RCC 7860 (cell line): ENCODE results near the gene CACNA1G.

Experiments used
- DNase-seq: peaks from one replicate; pipeline ENCODE4 v3.0.0-alpha.2; 2015; ENCODE audit warnings: low spot score
- FAIRE-seq: peaks from 2 replicates; lab custom pipeline; 2012; peaks lifted over from hg19 to GRCh38; lab: Jason Lieb, UNC

The CACNA1G gene

GRCh38 chr17:50533185-50533584, 27.3 kb upstream of the CACNA1G start:
- DNase-seq (no peak), FAIRE-seq (no peak)

- FAIRE-seq (no peak), DNase-seq (no peak)
These were observed 26.8 kb upstream of the CACNA1G start for GRCh38 chr17:50533720-50534148.

GRCh38 chr17:50534222-50534978, 26.1 kb upstream of the CACNA1G start:
- no peak for FAIRE-seq

GRCh38 chr17:50534979-50535326, 25.6 kb upstream of the CACNA1G start:
- DNase-seq (no peak), FAIRE-seq (no peak)

More at GRCh38 chr17:50534222-50534978, 26.1 kb upstream of the CACNA1G start:
- DNase-seq = peak; percentile 16

GRCh38 chr17:50535407-50535806, 25.1 kb upstream of the CACNA1G start:
- DNase-seq (no peak), FAIRE-seq (no peak)

GRCh38 chr17:50536683-50537646, 23.6 kb upstream of the CACNA1G start:
- FAIRE-seq (no peak), DNase-seq (no peak)

GRCh38 chr17:50537721-50538548, 22.6 kb upstream of the CACNA1G start:
- DNase-seq (no peak), FAIRE-seq (no peak)

- FAIRE-seq = no peak
- no peak for DNase-seq
These were observed 21.7 kb upstream of the CACNA1G start for GRCh38 chr17:50538549-50539410.

- no peak for FAIRE-seq
- DNase-seq = no peak
These were observed 20.6 kb upstream of the CACNA1G start for GRCh38 chr17:50539762-50540559.

- no peak for FAIRE-seq
- no peak for DNase-seq
These were observed 19.7 kb upstream of the CACNA1G start for GRCh38 chr17:50540560-50541401.

- no peak for FAIRE-seq
- no peak for DNase-seq
These were observed 19.2 kb upstream of the CACNA1G start for GRCh38 chr17:50541402-50541715.

GRCh38 chr17:50541716-50542688, 18.5 kb upstream of the CACNA1G start:
- FAIRE-seq = no peak
- DNase-seq = peak; percentile 52

- FAIRE-seq (no peak), DNase-seq (no peak)
These were observed 17.4 kb upstream of the CACNA1G start for GRCh38 chr17:50542795-50543774.

GRCh38 chr17:50544516-50544915, 16.0 kb upstream of the CACNA1G start:
- FAIRE-seq = no peak
- DNase-seq = no peak

- DNase-seq = no peak
- no peak for FAIRE-seq
These were observed 15.2 kb upstream of the CACNA1G start for GRCh38 chr17:50545311-50545710.

- no peak for FAIRE-seq
- DNase-seq = no peak
These were observed 13.8 kb upstream of the CACNA1G start for GRCh38 chr17:50546701-50547034.
